ENCODE results near the gene TENT5C.

The TENT5C gene

DNA sequence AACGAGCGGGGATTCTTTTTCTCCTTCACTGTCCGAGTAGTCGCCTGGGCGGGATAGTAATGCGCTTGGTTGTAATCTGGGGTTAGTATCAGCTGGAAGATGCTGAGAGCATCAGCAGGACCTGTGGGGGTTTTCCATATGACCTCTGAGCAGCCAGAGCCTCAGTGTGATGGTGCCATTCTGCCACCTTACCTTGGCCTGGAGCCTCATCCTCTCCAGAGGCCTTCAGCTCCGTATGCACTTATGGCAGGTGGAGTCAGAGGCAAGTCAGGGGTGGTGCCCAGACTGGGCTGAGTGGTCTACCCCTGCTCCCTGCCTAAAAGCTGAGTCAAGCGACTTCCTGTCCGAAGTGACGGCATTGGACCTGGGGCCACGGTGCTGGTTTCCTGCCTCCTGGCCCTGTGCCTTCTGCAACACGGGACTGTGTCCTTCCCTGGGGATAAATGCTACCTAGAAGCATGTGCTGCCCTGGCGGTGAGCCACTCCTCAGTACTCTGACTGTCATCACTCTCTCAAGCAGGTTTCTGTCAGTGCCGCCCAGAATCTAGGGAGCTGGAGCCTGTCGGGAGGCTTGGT lies 24.7 kb downstream of the TENT5C start:
- Histone ChIP-seq H3K4me3 (IDR thresholded peaks at IDR 0.05; ENCODE audit: insufficient read depth, low read depth, low read length) (no peak overlapping the region), H3K79me2 (ENCODE audit: insufficient read depth, low read depth) (peaks cover 10% of the 10 kb centered on the region; the same call in 1 of the 2 replicates), H3K27ac (peak overlapping the region; percentile 74; the same call in 1 of the 2 replicates), H4K20me1 (ENCODE audit: insufficient read depth) (no peaks in the 10 kb centered on the region), H3K36me3 (ENCODE audit: insufficient read depth) (no peaks in the 10 kb centered on the region), H3K27me3 (ENCODE audit: insufficient read depth, low read depth) (no peaks in the 10 kb centered on the region), H3K9ac (no peak overlapping the region), H2AFZ (ENCODE audit: low read depth) (no peak overlapping the region), H3K4me1 (ENCODE audit: low read depth, poor library complexity, severe bottlenecking) (peaks cover 95% of the 10 kb centered on the region), H3K4me2 (no peak overlapping the region; the same call in 1 of the 2 replicates)
- TF ChIP-seq, protein P1, sequence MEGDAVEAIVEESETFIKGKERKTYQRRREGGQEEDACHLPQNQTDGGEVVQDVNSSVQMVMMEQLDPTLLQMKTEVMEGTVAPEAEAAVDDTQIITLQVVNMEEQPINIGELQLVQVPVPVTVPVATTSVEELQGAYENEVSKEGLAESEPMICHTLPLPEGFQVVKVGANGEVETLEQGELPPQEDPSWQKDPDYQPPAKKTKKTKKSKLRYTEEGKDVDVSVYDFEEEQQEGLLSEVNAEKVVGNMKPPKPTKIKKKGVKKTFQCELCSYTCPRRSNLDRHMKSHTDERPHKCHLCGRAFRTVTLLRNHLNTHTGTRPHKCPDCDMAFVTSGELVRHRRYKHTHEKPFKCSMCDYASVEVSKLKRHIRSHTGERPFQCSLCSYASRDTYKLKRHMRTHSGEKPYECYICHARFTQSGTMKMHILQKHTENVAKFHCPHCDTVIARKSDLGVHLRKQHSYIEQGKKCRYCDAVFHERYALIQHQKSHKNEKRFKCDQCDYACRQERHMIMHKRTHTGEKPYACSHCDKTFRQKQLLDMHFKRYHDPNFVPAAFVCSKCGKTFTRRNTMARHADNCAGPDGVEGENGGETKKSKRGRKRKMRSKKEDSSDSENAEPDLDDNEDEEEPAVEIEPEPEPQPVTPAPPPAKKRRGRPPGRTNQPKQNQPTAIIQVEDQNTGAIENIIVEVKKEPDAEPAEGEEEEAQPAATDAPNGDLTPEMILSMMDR (conservative IDR thresholded peaks at IDR 0.05; ENCODE audit: low read depth, low read length), result no peak

DNA sequence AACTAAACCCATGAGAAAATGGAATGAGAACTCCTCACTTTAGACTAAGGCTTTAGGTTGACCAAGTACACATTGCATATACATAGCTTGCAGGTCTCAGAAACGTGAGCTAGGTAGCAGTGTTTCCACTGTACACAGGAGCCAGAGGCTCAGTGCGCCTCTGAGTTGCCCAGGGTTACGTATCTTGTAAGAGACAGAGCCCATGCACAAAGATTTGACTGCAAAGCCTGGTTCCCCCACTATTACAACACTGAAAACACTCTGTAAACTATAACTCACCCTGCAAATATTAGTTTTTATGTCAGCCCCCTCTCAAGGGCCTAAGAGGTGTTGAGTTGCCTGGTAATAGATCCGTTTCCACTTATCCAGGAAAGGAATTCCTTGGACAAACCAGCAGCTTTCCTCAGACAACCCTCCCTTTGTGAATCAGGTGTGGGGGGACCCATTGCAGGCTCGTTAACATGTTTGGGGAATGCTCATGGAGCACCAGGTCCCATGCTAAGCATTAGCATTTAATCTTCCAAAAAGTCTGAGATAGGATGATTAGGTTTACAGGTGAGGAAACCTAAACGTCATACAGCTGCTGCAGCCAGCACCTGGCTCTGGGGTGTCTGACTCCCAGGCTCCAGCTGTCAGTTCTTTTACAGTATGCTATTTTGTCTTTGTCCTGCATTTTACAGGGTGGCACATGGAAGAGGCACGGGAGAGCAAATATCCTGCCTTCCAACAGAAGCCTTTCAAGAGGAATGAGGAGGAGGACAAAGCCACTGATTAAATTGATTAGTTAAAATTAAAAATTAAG lies 25.7 kb downstream of the TENT5C start:
- no peak overlapping the region for H3K9ac ChIP-seq
- H3K79me2 ChIP-seq (ENCODE audit: insufficient read depth, low read depth), result no peaks in the 10 kb centered on the region; the same call in 1 of the 2 replicates
- no peaks in the 10 kb centered on the region for H4K20me1 ChIP-seq (ENCODE audit: insufficient read depth)
- H2AFZ ChIP-seq (ENCODE audit: low read depth), result no peak overlapping the region
- no peaks in the 10 kb centered on the region for H3K27me3 ChIP-seq (ENCODE audit: insufficient read depth, low read depth)
- TF ChIP-seq, protein P1 (conservative IDR thresholded peaks at IDR 0.05; ENCODE audit: low read depth, low read length), result no peak
- H3K4me3 ChIP-seq (IDR thresholded peaks at IDR 0.05; ENCODE audit: insufficient read depth, low read depth, low read length), result no peak overlapping the region
- peak overlapping the region; percentile 51; the same call in 1 of the 2 replicates for H3K4me2 ChIP-seq
- H3K27ac ChIP-seq, result peak overlapping the region; percentile 74
- no peaks in the 10 kb centered on the region for H3K36me3 ChIP-seq (ENCODE audit: insufficient read depth)
- peaks cover 88% of the 10 kb centered on the region for H3K4me1 ChIP-seq (ENCODE audit: low read depth, poor library complexity, severe bottlenecking)

DNA sequence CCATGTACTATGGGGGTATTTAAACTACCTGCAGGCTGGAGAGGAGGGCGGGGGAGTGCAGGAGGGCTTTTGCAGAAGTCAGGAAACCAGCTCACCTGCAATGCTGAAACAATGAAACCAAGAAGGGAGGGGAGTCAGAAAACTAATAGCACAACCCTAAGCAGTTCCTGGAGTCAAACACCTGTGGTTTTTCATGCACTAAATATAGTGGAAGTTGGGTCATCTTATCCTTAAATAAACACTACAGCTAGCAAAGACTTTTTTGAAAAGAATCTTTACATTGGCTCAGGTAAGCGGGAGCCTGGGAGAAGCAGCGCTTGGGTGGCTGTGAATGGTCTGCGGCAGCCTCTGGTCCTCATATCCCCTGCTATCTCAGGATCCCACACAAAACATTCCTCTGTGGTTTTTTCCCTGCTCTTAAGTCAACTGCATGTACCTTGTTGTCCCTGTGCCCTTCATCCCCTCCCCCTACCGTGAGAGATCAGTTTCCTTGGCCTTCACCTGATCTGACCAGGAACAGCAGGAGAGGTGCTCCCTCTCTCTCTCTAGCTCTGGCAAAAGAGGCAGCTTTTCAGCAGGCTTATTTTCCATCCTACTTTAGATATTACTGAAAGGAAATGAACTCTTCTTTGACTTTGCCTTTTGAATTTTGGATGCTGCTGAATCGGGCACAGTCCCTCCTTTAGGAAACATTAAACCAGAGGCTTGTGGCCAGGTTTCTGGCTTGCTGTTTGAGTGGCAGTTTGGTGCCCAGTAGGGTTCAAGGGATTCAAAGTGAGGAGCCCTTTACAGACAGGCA lies 26.6 kb downstream of the TENT5C start:
- TF ChIP-seq, protein P1 (conservative IDR thresholded peaks at IDR 0.05; ENCODE audit: low read depth, low read length), result no peak
- H3K4me1 ChIP-seq (ENCODE audit: low read depth, poor library complexity, severe bottlenecking), result peaks cover 80% of the 10 kb centered on the region
- no peak overlapping the region for H2AFZ ChIP-seq (ENCODE audit: low read depth)
- H3K9ac ChIP-seq, result peak overlapping the region; percentile 37; the same call in 1 of the 2 replicates
- no peak overlapping the region for H3K4me3 ChIP-seq (IDR thresholded peaks at IDR 0.05; ENCODE audit: insufficient read depth, low read depth, low read length)
- no peaks in the 10 kb centered on the region; the same call in 1 of the 2 replicates for H3K79me2 ChIP-seq (ENCODE audit: insufficient read depth, low read depth)
- no peaks in the 10 kb centered on the region for H3K27me3 ChIP-seq (ENCODE audit: insufficient read depth, low read depth)
- no peaks in the 10 kb centered on the region for H3K36me3 ChIP-seq (ENCODE audit: insufficient read depth)
- peak overlapping the region; percentile 74 for H3K27ac ChIP-seq
- H4K20me1 ChIP-seq (ENCODE audit: insufficient read depth), result no peaks in the 10 kb centered on the region
- peak overlapping the region; percentile 51 for H3K4me2 ChIP-seq

DNA sequence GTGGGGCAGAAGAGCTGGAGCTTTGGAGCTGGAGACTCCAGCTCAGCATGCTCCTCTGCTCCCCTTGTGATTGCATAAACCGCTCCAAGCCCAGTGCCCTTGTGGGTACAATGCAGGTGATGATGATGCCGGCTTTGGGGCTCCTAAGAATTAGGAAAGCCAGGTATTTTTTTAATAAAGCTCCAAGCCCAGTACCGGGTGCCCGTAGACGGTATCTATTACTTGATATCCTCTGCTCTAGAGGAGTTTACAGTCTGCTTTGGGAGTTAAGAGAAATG lies 27.2 kb downstream of the TENT5C start:
- Histone ChIP-seq H3K27me3 (ENCODE audit: insufficient read depth, low read depth) (no peaks in the 10 kb centered on the region), H3K4me1 (ENCODE audit: low read depth, poor library complexity, severe bottlenecking) (peaks cover 80% of the 10 kb centered on the region), H3K9ac (peak overlapping the region; percentile 37; the same call in 1 of the 2 replicates), H3K36me3 (ENCODE audit: insufficient read depth) (no peaks in the 10 kb centered on the region), H3K27ac (peak overlapping the region; percentile 74), H4K20me1 (ENCODE audit: insufficient read depth) (no peaks in the 10 kb centered on the region), H2AFZ (ENCODE audit: low read depth) (no peak overlapping the region), H3K79me2 (ENCODE audit: insufficient read depth, low read depth) (no peaks in the 10 kb centered on the region; the same call in 1 of the 2 replicates), H3K4me3 (IDR thresholded peaks at IDR 0.05; ENCODE audit: insufficient read depth, low read depth, low read length) (no peak overlapping the region), H3K4me2 (peak overlapping the region; percentile 51)
- TF ChIP-seq, protein P1 (conservative IDR thresholded peaks at IDR 0.05; ENCODE audit: low read depth, low read length), result no peak

Measured in KMS-11 (cell line).